ENCODE results near the gene HSP90B1. TPM values are rescaled to one million over a fixed set of nuclear protein-coding genes. Genes with fewer than 3 reads are reported as not detected.

Gene HSP90B1
- total RNA-seq, 1 experiment from 2014 or later: 857 TPM

GRCh38 chr12:103908877-103909276 is 21.3 kb upstream of the HSP90B1 start:
- Mint-ChIP-seq H3K4me1 (ENCODE audit: low read depth, unreplicated experiment) (peaks cover 17% of the 10 kb centered on the region), H3K9me3 (ENCODE audit: unreplicated experiment) (no peaks in the 10 kb centered on the region), H3K27ac (ENCODE audit: unreplicated experiment) (peak overlapping the region; percentile 78), H3K27me3 (ENCODE audit: insufficient read depth, unreplicated experiment) (peaks cover 2% of the 10 kb centered on the region), H3K36me3 (ENCODE audit: insufficient read depth, unreplicated experiment) (no peaks in the 10 kb centered on the region), H3K4me3 (ENCODE audit: unreplicated experiment) (peak overlapping the region; percentile 30)
- DNase-seq: peak in 1 of 2 experiments; percentile 20
- no peak overlapping the region for H3K4me3 ChIP-seq (ENCODE audit: low read depth, low read length)
- ChIA-PET CTCF (interaction anchor here (0.8 kb wide), 1 partner anchor 21 kb away, joined by 3 read pairs; the partner anchor contains the start of gene HSP90B1), POLR2A (interaction anchor here (0.8 kb wide), 1 partner anchor 21 kb away, joined by 4 read pairs; the partner anchor contains the start of gene HSP90B1)
- intact Hi-C loops (cut with micrococcal nuclease; ENCODE audit: unreplicated experiment): no loop called here
- no TSS peak for BruUV-seq (replicated peaks)
- no peaks in the 10 kb centered on the region for H3K27me3 ChIP-seq (replicated peaks; ENCODE audit: control insufficient read depth, insufficient read depth, low read length)
- H3K36me3 ChIP-seq (ENCODE audit: control insufficient read depth, insufficient read depth, low read length): no peaks in the 10 kb centered on the region
- TF ChIP-seq CTCF (IDR thresholded peaks at IDR 0.05; ENCODE audit: insufficient read depth in 1 of 2, low read depth in 1 of 2, low read length in 1 of 2, severe bottlenecking in 1 of 2, unreplicated experiment in 1 of 2): no peak
- H3K9me3 ChIP-seq: no peaks in the 10 kb centered on the region
- peaks cover 18% of the 10 kb centered on the region for H3K4me1 ChIP-seq

GRCh38 chr12:103909811-103910210 is 20.4 kb upstream of the HSP90B1 start:
- H3K4me3 Mint-ChIP-seq (ENCODE audit: unreplicated experiment): no peak overlapping the region
- POLR2A ChIA-PET: no interaction called here

GRCh38 chr12:103912069-103912468 is 18.1 kb upstream of the HSP90B1 start:
- Mint-ChIP-seq H3K9me3 (ENCODE audit: unreplicated experiment) (no peaks in the 10 kb centered on the region), H3K4me3 (ENCODE audit: unreplicated experiment) (no peak overlapping the region), H3K36me3 (ENCODE audit: insufficient read depth, unreplicated experiment) (no peaks in the 10 kb centered on the region), H3K4me1 (ENCODE audit: low read depth, unreplicated experiment) (peaks cover 17% of the 10 kb centered on the region), H3K27me3 (ENCODE audit: insufficient read depth, unreplicated experiment) (peaks cover 3% of the 10 kb centered on the region), H3K27ac (ENCODE audit: unreplicated experiment) (no peak overlapping the region)
- no peaks in the 10 kb centered on the region for H3K9me3 ChIP-seq
- no TSS peak for BruUV-seq (replicated peaks)
- no peak overlapping the region for H3K4me3 ChIP-seq (ENCODE audit: low read depth, low read length)
- intact Hi-C loops (cut with micrococcal nuclease; ENCODE audit: unreplicated experiment): no loop called here
- ChIA-PET POLR2A (no interaction called here), CTCF (no interaction called here)
- TF ChIP-seq CTCF (IDR thresholded peaks at IDR 0.05; ENCODE audit: insufficient read depth in 1 of 2, low read depth in 1 of 2, low read length in 1 of 2, severe bottlenecking in 1 of 2, unreplicated experiment in 1 of 2): no peak
- no peaks in the 10 kb centered on the region for H3K27me3 ChIP-seq (replicated peaks; ENCODE audit: control insufficient read depth, insufficient read depth, low read length)
- H3K4me1 ChIP-seq: peaks cover 18% of the 10 kb centered on the region
- DNase-seq: no peak
- H3K36me3 ChIP-seq (ENCODE audit: control insufficient read depth, insufficient read depth, low read length): no peaks in the 10 kb centered on the region

More at GRCh38 chr12:103909811-103910210, 20.4 kb upstream of the HSP90B1 start:
- no peaks in the 10 kb centered on the region for H3K9me3 ChIP-seq
- peaks cover 18% of the 10 kb centered on the region for H3K4me1 ChIP-seq
- no peak overlapping the region for H3K4me3 ChIP-seq (ENCODE audit: low read depth, low read length)
- Mint-ChIP-seq H3K27me3 (ENCODE audit: insufficient read depth, unreplicated experiment) (peaks cover 2% of the 10 kb centered on the region), H3K27ac (ENCODE audit: unreplicated experiment) (no peak overlapping the region), H3K36me3 (ENCODE audit: insufficient read depth, unreplicated experiment) (no peaks in the 10 kb centered on the region), H3K4me1 (ENCODE audit: low read depth, unreplicated experiment) (peaks cover 17% of the 10 kb centered on the region), H3K9me3 (ENCODE audit: unreplicated experiment) (no peaks in the 10 kb centered on the region)
- H3K36me3 ChIP-seq (ENCODE audit: control insufficient read depth, insufficient read depth, low read length): no peaks in the 10 kb centered on the region
- no TSS peak for BruUV-seq (replicated peaks)
- CTCF ChIA-PET: no interaction called here
- DNase-seq: no peak
- intact Hi-C loops (cut with micrococcal nuclease; ENCODE audit: unreplicated experiment): no loop called here
- no peak for TF ChIP-seq CTCF (IDR thresholded peaks at IDR 0.05; ENCODE audit: insufficient read depth in 1 of 2, low read depth in 1 of 2, low read length in 1 of 2, severe bottlenecking in 1 of 2, unreplicated experiment in 1 of 2)
- H3K27me3 ChIP-seq (replicated peaks; ENCODE audit: control insufficient read depth, insufficient read depth, low read length): no peaks in the 10 kb centered on the region

All from Caco-2 (cell line).